Uterus (tissue), 2 donors: Measurements from ENCODE around the gene ZNF428.

Experiments used
- CTCF ChIP-seq, 4 experiments: fragments of 200-600 bp in 2 of 4; fragments of 450-650 bp in 2 of 4; sonication (generic) in 2 of 4; IDR thresholded peaks; one replicate each; pipeline ENCODE4 v1.5.1; 2016 to 2019; ENCODE audit warnings: antibody characterized with exemption in 4 of 4, mild to moderate bottlenecking in 2 of 4, moderate library complexity in 1 of 4
- POLR2A ChIP-seq, 2 donors: fragments of 450-650 bp; IDR thresholded peaks; one replicate each; pipeline ENCODE4 v1.6.1; 2016; ENCODE audit warnings: antibody characterized with exemption in 2 of 2, mild to moderate bottlenecking in 1 of 2, moderate library complexity in 1 of 2

DNA sequence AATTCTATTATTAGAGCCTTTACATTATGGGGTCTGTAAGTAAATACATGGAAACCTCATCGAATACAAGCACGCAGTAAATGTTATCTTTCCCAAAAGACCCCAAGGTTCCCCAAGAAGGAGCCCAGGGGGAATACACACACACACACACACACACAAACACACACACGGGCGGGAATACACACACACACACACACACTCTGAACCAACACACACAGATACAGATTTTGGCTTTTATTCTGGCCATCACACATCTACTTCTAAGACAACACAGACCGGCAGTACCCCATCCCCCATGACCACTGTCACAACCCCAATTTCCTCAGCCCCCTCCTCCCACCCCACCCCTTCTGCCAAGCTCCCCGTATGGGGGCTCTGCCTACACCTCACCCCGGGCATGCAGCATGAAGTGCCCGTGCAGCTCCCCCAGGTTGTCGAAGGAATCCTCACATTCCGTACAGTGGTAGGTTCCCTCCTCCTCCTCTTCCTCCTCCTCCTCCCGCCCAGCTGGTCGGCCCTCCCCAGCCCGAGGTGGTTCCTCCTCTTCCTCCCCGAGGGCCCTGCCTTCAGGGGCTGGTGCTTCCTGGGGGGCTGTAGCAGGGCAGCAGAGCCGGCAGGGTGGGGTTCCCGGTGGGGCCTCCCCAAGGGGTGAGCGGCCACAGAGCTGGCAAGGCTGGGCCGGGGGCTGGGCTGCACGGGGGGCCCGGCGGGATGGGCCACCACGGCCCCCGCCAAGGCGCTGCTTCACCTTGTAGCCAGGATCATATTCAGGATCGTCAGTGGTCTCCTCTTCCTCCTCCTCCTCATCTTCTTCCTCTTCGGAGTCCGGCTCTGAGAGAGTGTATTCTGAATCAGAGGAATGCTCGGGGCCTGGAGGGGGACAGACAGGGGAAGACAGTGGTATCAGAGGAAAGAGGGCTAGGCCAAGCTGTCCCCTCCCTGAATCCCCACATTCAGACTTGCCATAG is 11.9 kb downstream of the ZNF428 start:
- no peak for TF ChIP-seq CTCF (IDR thresholded peaks at IDR 0.05)
- TF ChIP-seq POLR2A (IDR thresholded peaks at IDR 0.05): no peak
